Epithelial cell of esophagus (primary cell): ENCODE measurements around the gene LTBP2.

ENCODE experiments used
- DNase-seq: peaks from one replicate; pipeline ENCODE4 v3.0.0; 2010; ENCODE audit warnings: low read depth
- H3K4me3 ChIP-seq: 2 replicates; pipeline ENCODE4 v1.5.1; 2011; ENCODE audit warnings: mild to moderate bottlenecking, low read length, control low read depth
- TF ChIP-seq, protein P1 (sequence below): IDR thresholded peaks from 2 replicates; pipeline ENCODE4 v1.5.1; 2011; ENCODE audit warnings: low read depth, mild to moderate bottlenecking, low read length, control low read depth, inconsistent platforms; ENCODE audit not compliant: insufficient read depth; ENCODE audit errors: missing control alignments

The LTBP2 gene

DNA sequence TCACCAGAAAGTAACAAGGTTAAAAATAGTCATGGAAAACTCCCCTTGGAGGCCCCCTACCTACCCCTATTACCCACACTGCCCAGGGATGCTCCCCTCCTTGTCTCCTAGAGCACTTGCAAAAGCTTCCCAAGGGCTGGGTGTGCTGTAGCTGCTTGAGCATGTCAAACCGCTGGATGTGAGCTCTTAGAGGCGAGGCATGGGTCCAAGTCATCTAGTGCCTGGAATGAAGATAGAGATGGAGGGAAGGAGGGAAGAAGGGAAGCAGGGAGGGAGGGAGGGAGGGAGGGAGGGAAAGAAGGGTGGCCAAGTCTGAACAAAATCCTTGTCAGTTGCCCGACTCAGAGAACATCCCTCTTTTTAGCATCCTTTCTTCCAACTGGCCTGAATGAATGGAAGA is 43.1 kb downstream of the LTBP2 start:
- H3K4me3 ChIP-seq = no peak overlapping the region
- peak; percentile 23 for DNase-seq
- TF ChIP-seq, protein P1, sequence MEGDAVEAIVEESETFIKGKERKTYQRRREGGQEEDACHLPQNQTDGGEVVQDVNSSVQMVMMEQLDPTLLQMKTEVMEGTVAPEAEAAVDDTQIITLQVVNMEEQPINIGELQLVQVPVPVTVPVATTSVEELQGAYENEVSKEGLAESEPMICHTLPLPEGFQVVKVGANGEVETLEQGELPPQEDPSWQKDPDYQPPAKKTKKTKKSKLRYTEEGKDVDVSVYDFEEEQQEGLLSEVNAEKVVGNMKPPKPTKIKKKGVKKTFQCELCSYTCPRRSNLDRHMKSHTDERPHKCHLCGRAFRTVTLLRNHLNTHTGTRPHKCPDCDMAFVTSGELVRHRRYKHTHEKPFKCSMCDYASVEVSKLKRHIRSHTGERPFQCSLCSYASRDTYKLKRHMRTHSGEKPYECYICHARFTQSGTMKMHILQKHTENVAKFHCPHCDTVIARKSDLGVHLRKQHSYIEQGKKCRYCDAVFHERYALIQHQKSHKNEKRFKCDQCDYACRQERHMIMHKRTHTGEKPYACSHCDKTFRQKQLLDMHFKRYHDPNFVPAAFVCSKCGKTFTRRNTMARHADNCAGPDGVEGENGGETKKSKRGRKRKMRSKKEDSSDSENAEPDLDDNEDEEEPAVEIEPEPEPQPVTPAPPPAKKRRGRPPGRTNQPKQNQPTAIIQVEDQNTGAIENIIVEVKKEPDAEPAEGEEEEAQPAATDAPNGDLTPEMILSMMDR = no peak

DNA sequence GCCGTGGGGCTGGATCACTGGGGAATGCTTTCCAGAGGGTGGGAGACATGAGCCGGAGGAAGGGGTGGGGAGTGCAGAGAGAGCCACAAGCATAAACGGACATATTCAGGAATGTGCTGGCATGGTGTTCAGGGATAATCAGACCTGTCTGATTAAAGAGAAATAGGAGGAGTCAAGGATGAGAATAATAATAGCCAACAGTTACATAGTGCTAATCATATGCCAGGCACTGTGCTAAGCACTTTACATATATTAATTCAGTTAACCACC is 43.7 kb downstream of the LTBP2 start:
- TF ChIP-seq, protein P1 = no peak
- H3K4me3 ChIP-seq = peak overlapping the region; percentile 13
- peak; percentile 44 for DNase-seq

DNA sequence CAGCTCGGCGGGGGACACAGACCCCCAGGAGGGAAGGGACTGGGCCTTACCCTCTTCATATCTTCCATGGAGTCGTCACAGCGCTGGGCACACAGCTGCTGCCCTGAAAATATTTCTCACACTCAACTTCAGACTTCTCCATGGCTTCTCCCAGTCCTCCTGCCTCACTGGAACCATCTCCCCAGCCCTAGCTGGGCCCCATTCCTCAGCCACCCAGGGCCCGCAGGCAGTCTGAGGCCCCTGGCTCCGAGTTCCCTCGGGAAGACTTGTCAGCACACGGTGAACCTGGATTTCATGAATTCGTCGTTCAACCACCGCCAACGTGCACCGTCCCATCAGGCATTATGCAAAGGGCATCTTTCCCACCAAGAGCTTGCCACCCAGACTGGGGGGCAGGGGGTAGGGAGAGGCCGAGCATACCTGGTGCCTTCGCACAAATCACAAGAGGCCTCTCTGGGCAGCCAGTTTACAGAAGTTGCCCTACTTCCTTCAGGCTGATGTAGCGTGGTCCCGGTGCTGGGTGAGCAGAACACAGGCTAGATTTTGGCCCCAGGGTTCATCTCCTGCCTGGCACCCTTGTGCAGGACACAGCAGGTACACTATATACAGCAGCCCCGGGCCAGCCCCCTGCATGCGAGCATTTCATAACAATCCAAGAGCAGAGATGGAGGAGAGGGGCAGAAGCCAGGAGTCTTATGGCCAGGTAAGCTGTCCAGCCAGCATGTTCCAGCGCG is 44.2 kb downstream of the LTBP2 start:
- H3K4me3 ChIP-seq = peak overlapping the region; percentile 13
- peak; percentile 74 for DNase-seq
- TF ChIP-seq, protein P1 = no peak

DNA sequence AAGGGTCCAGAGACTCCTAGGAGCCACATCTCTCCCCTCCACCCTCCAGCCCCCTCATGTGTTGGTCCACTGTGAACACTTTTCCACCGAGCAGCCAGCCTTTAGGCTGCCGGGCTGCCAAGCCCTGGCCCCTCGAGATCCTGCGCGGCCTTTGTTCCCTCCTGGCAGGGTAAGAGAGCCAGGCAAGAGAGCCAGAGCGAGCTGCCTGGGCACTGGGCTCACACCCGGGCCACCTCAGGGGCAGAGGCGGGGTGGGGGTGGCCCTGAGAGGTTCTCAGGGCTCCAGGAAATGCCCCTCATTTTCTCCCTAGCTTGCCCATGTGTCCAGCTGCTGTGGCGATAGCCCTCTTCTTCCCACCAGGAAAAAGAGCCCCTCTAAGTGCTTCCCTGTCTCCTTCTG is 44.8 kb downstream of the LTBP2 start:
- H3K4me3 ChIP-seq = no peak overlapping the region
- DNase-seq = peak; percentile 15
- TF ChIP-seq, protein P1 = no peak

DNA sequence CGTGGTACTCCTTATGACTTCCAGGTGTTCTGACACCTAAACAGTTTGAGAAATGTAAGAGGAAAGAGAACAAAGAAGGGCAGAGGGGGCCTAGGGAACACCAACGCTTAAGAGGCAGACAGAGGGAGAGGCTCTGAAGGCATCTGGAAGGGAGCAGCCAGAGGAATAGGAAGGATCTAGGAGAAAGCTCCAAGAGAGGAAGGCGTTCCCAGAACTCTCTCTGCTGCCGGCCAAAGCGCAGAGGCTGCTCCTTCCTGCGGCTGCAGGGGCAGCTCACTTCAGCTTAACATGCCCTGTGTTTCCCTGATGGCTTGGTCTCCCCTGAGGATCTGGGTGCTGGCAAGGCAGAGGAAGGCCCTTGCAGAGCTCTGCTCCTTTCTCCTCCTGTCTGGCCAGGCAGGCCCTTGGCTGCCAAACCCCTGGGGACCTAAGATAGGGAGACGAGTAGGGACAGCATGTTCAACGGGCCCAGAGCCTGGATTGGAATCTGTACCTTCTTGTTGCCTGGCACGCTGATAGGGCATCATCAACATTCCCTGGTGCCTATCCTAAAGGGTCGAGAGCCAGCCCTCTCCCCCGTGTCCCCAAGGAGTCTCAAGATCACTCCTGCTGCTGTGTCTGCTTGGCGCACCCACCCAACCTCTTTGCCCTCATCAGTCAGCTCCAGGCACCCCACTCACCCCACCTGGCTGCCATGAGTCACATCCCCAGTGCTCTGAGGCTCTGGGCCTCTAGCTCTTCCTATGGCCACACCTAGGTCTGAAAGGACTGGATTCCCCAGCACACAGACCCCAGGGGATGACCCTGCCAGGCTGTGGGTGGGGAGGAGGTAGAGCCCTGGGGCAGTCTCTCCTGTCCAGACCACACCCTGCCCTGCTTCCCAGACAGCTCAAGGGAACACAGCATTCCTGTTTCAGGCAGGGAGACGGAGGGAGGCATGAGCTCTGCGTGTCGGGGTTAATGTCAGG is 45.6 kb downstream of the LTBP2 start:
- DNase-seq = peak; percentile 95
- H3K4me3 ChIP-seq = no peak overlapping the region

DNA sequence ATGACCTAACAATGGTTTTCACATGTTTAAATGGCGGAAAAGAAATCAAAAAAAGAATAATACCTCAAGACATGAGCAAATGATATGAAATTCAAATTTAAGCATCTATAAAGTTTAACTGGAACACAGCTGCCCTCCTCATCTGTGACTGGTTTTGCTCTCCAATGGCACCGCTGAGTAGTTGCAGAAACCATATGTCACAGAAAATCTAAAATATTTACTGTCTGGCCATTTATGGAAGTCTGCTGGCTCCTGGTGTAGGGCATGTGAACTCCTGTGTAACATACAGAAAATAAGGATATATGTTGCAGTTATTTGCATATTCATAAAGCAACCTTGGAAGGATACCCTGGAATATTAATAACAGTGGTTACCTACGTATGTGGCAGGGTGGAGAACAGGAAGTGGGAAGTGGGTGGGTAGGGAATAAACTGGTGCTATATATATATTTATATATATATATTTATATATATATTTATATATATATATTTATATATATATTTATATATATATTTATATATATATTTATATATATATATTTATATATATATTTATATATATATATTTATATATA is 48.4 kb downstream of the LTBP2 start:
- DNase-seq = no peak
- TF ChIP-seq, protein P1 = no peak
- H3K4me3 ChIP-seq = no peak overlapping the region

More for the DNA sequence above, 45.6 kb downstream of the LTBP2 start:
- TF ChIP-seq, protein P1 = no peak

DNA sequence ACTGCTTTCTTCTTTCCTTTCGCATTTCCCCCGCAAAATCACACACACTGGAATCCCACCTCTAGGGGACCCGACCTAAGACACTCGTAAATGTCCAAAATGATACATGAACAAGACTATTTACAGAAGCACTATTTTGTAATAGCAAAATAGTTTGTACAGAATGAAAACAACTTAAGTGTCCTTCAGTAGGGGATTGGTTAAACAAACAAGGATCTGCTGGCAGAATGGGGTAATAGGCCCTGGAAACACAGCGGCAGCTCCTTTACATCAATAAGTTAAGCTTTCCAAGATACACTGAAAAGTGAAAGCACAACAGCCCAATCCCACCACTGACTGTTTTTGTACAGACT is 48.8 kb downstream of the LTBP2 start:
- TF ChIP-seq, protein P1 = no peak
- no peak overlapping the region for H3K4me3 ChIP-seq
- DNase-seq = no peak
